ENCODE data around the gene ZNF679. TPM values are rescaled to one million over a fixed set of nuclear protein-coding genes. Genes with fewer than 3 reads are reported as not detected.
A peak's percentile ranks its signal among the peaks of the same experiment; 100 is the strongest.
"Not testable (repeated sequence)": the region's sequence is repeated elsewhere in the genome, so short reads cannot be mapped to it uniquely, and the experiment has no call there.

The ZNF679 gene
- total RNA-seq, 1 donor from 2014 or later: not detected

- no peak for DNase-seq (ENCODE audit: low read depth, low spot score)
These were observed 82.2 kb downstream of the ZNF679 start for GRCh38 chr7:64310426-64310825.

- DNase-seq (ENCODE audit: low read depth, low spot score): no peak
These were observed 84.6 kb downstream of the ZNF679 start for GRCh38 chr7:64312826-64313225.

GRCh38 chr7:64313740-64314491 is 85.6 kb downstream of the ZNF679 start, which contains the start of gene ZNF736:
TSS of gene ZNF736 (plus strand) at chr7:64313961. CDS start at chr7:64314151, 190 bp downstream.
- DNase-seq (ENCODE audit: low read depth, low spot score): peak; percentile 66

GRCh38 chr7:64314566-64314965 is 86.3 kb downstream of the ZNF679 start:
- DNase-seq (ENCODE audit: low read depth, low spot score): no peak

GRCh38 chr7:64316031-64316742 is 87.9 kb downstream of the ZNF679 start:
- DNase-seq (ENCODE audit: low read depth, low spot score): not testable (repeated sequence)

Other genes with a start within 250 kb of the ZNF679 start
- gene ZNF722, start 229.6 kb upstream of the ZNF679 start, total RNA-seq: not detected in 2 replicates
- gene ZNF727, start 183.0 kb upstream of the ZNF679 start, total RNA-seq: not detected in 2 replicates
- not detected in 2 replicates for gene ZNF735, start 21.3 kb upstream of the ZNF679 start, total RNA-seq
- 5.5 and 10.8 TPM in 2 replicates for gene ZNF736, start 85.5 kb downstream of the ZNF679 start, total RNA-seq

Measured in pulmonary artery endothelial cell (primary cell).